ENCODE results near the gene CYP27B1.

Gene CYP27B1

GRCh38 chr12:57795354-57795753, 28.5 kb upstream of the CYP27B1 start:
- Histone ChIP-seq H3K4me3 (ENCODE audit: low read depth, low read length, poor library complexity, severe bottlenecking) (no peak overlapping the region), H3K9me2 (ENCODE audit: low read depth, low read length) (no peaks in the 10 kb centered on the region), H3K79me2 (ENCODE audit: insufficient read depth, low read length) (no peaks in the 10 kb centered on the region), H3K4me2 (ENCODE audit: low read length) (no peak overlapping the region), H3K4me1 (ENCODE audit: insufficient read depth, low read length, severe bottlenecking) (no peaks in the 10 kb centered on the region), H3K36me3 (ENCODE audit: insufficient read depth, low read length) (peaks cover 76% of the 10 kb centered on the region), H3K9me3 (ENCODE audit: low read length) (no peaks in the 10 kb centered on the region), H4K20me1 (ENCODE audit: insufficient read depth, low read length) (no peaks in the 10 kb centered on the region), H3K9ac (ENCODE audit: low read length) (no peak overlapping the region), H3K27me3 (ENCODE audit: insufficient read depth, low read length) (no peaks in the 10 kb centered on the region), H3F3A (ENCODE audit: insufficient read depth, low read length) (no peaks in the 10 kb centered on the region), H2AFZ (ENCODE audit: low read length) (no peak overlapping the region), H3K27ac (ENCODE audit: low read depth, low read length, poor library complexity, severe bottlenecking) (no peak overlapping the region)
- TF ChIP-seq EZH2 (IDR thresholded peaks at IDR 0.05; ENCODE audit: borderline replicate concordance, low read length) (no peak), CTCF (IDR thresholded peaks at IDR 0.05; ENCODE audit: low read length) (no peak)

- Histone ChIP-seq H3K36me3 (ENCODE audit: insufficient read depth, low read length) (peaks cover 84% of the 10 kb centered on the region), H3K9ac (ENCODE audit: low read length) (no peak overlapping the region), H3K4me1 (ENCODE audit: insufficient read depth, low read length, severe bottlenecking) (no peaks in the 10 kb centered on the region), H3F3A (ENCODE audit: insufficient read depth, low read length) (no peaks in the 10 kb centered on the region), H3K27me3 (ENCODE audit: insufficient read depth, low read length) (no peaks in the 10 kb centered on the region), H3K9me3 (ENCODE audit: low read length) (no peaks in the 10 kb centered on the region), H2AFZ (ENCODE audit: low read length) (no peak overlapping the region), H3K27ac (ENCODE audit: low read depth, low read length, poor library complexity, severe bottlenecking) (no peak overlapping the region), H4K20me1 (ENCODE audit: insufficient read depth, low read length) (no peaks in the 10 kb centered on the region), H3K4me2 (ENCODE audit: low read length) (no peak overlapping the region), H3K79me2 (ENCODE audit: insufficient read depth, low read length) (no peaks in the 10 kb centered on the region), H3K4me3 (ENCODE audit: low read depth, low read length, poor library complexity, severe bottlenecking) (no peak overlapping the region), H3K9me2 (ENCODE audit: low read depth, low read length) (no peaks in the 10 kb centered on the region)
- no peak for TF ChIP-seq EZH2 (IDR thresholded peaks at IDR 0.05; ENCODE audit: borderline replicate concordance, low read length)
- TF ChIP-seq CTCF (IDR thresholded peaks at IDR 0.05; ENCODE audit: low read length): no peak
Observed at GRCh38 chr12:57793920-57794319, 27.0 kb upstream of the CYP27B1 start.

GRCh38 chr12:57783861-57784260, 17.0 kb upstream of the CYP27B1 start:
- Histone ChIP-seq H3F3A (ENCODE audit: insufficient read depth, low read length) (no peaks in the 10 kb centered on the region), H3K9me3 (ENCODE audit: low read length) (no peaks in the 10 kb centered on the region)

More at GRCh38 chr12:57783861-57784260, 17.0 kb upstream of the CYP27B1 start:
- Histone ChIP-seq H3K9ac (ENCODE audit: low read length) (no peak overlapping the region), H3K4me2 (ENCODE audit: low read length) (no peak overlapping the region), H3K36me3 (ENCODE audit: insufficient read depth, low read length) (peaks cover 36% of the 10 kb centered on the region), H4K20me1 (ENCODE audit: insufficient read depth, low read length) (no peaks in the 10 kb centered on the region), H3K4me1 (ENCODE audit: insufficient read depth, low read length, severe bottlenecking) (peaks cover 16% of the 10 kb centered on the region), H3K79me2 (ENCODE audit: insufficient read depth, low read length) (peaks cover 12% of the 10 kb centered on the region), H3K9me2 (ENCODE audit: low read depth, low read length) (no peaks in the 10 kb centered on the region), H3K4me3 (ENCODE audit: low read depth, low read length, poor library complexity, severe bottlenecking) (no peak overlapping the region), H3K27me3 (ENCODE audit: insufficient read depth, low read length) (no peaks in the 10 kb centered on the region), H2AFZ (ENCODE audit: low read length) (no peak overlapping the region), H3K27ac (ENCODE audit: low read depth, low read length, poor library complexity, severe bottlenecking) (no peak overlapping the region)
- TF ChIP-seq CTCF (IDR thresholded peaks at IDR 0.05; ENCODE audit: low read length) (no peak), EZH2 (IDR thresholded peaks at IDR 0.05; ENCODE audit: borderline replicate concordance, low read length) (no peak)

Data from OCI-LY1 (cell line).